K562 (cell line): Measurements from ENCODE around the gene NOL12. TPM values are rescaled to one million over a fixed set of nuclear protein-coding genes. Genes with fewer than 3 reads are reported as not detected.

Source experiments
- ASH1L ChIP-seq: fragments of 450-650 bp; IDR thresholded peaks from 2 replicates; pipeline ENCODE4 v1.6.1; 2018; ENCODE audit warnings: borderline replicate concordance, mild to moderate bottlenecking, low read depth; ENCODE audit not compliant: partially characterized antibody
- CBFA2T3 ChIP-seq: fragments of 450-650 bp; IDR thresholded peaks from 2 replicates; pipeline ENCODE4 v1.6.1; 2017
- CTCF ChIP-seq, 3 experiments: IDR thresholded peaks in 2 of 3; conservative IDR thresholded peaks in 1 of 3; 2 replicates each; pipeline ENCODE4 v1.5.1; 2011 to 2012; ENCODE audit warnings: low read length in 3 of 3, mild to moderate bottlenecking in 3 of 3, control low read depth in 2 of 3, improper control_type of control experiment in 1 of 3, inconsistent platforms in 1 of 3, low read depth in 1 of 3, mixed read lengths in 1 of 3, moderate library complexity in 1 of 3; ENCODE audit not compliant: insufficient read depth in 2 of 3
- EGR1 ChIP-seq: fragments of 450-650 bp; conservative IDR thresholded peaks from 2 replicates; pipeline ENCODE4 v1.6.1; 2017; ENCODE audit warnings: mild to moderate bottlenecking
- ETS1 ChIP-seq: conservative IDR thresholded peaks from 2 replicates; pipeline ENCODE4 v1.6.1; 2011; ENCODE audit warnings: low read depth, mild to moderate bottlenecking, low read length; ENCODE audit not compliant: control insufficient read depth
- GATAD2B ChIP-seq: fragments of 450-650 bp; IDR thresholded peaks from 2 replicates; pipeline ENCODE4 v1.6.1; 2017; ENCODE audit warnings: mild to moderate bottlenecking, borderline replicate concordance
- HNRNPK ChIP-seq: fragments of 200-400 bp; formaldehyde crosslinking; IDR thresholded peaks from one replicate; pipeline ENCODE4 v1.6.1; 2018; ENCODE audit warnings: mild to moderate bottlenecking, low read depth, low read length; ENCODE audit not compliant: poor library complexity, severe bottlenecking
- MAZ ChIP-seq, 2 experiments: fragments of 450-650 bp in 1 of 2; sonication (generic) in 1 of 2; formaldehyde crosslinking; IDR thresholded peaks in 1 of 2; conservative IDR thresholded peaks in 1 of 2; 2 replicates each; pipeline versions ENCODE4 v1.4.0 to v1.5.0; 2020; ENCODE audit warnings: mild to moderate bottlenecking in 1 of 2, missing genetic modification reagents in 1 of 2
- NFE2 ChIP-seq: IDR thresholded peaks from 2 replicates; pipeline ENCODE4 v1.6.1; 2014; ENCODE audit warnings: antibody characterized with exemption, low read depth
- NR2F6 ChIP-seq: fragments of 450-650 bp; formaldehyde crosslinking; IDR thresholded peaks from 2 replicates; pipeline ENCODE4 v1.4.0; 2020; ENCODE audit warnings: mild to moderate bottlenecking
- NRF1 ChIP-seq, 2 experiments: fragments of 450-650 bp; IDR thresholded peaks in 1 of 2; conservative IDR thresholded peaks in 1 of 2; 2 replicates each; pipeline ENCODE4 v1.6.1; 2014; ENCODE audit warnings: mild to moderate bottlenecking in 2 of 2
- PCBP1 ChIP-seq: fragments of 200-400 bp; formaldehyde crosslinking; IDR thresholded peaks from 2 replicates; pipeline ENCODE4 v1.6.1; 2018; ENCODE audit warnings: mild to moderate bottlenecking, low read depth, low read length; ENCODE audit not compliant: poor library complexity, severe bottlenecking
- POLR2G ChIP-seq: fragments of 200-400 bp; formaldehyde crosslinking; IDR thresholded peaks from 2 replicates; pipeline ENCODE4 v1.6.1; 2017; ENCODE audit warnings: low read depth, mild to moderate bottlenecking, antibody characterized with exemption, low read length, moderate library complexity
- RBM14 ChIP-seq: fragments of 200-400 bp; formaldehyde crosslinking; IDR thresholded peaks from 2 replicates; pipeline ENCODE4 v1.6.1; 2018; ENCODE audit warnings: low read depth, mild to moderate bottlenecking, low read length, moderate library complexity, borderline replicate concordance; ENCODE audit not compliant: insufficient read depth
- RBM22 ChIP-seq: fragments of 200-400 bp; formaldehyde crosslinking; IDR thresholded peaks from 2 replicates; pipeline ENCODE4 v1.6.1; 2018; ENCODE audit warnings: low read length, low read depth; ENCODE audit not compliant: poor library complexity, severe bottlenecking
- RFX1 ChIP-seq: fragments of 450-650 bp; IDR thresholded peaks from 2 replicates; pipeline ENCODE4 v1.6.1; 2016; ENCODE audit warnings: mild to moderate bottlenecking, moderate library complexity
- SIRT6 ChIP-seq: IDR thresholded peaks from one replicate; pipeline ENCODE4 v1.6.1; 2012; ENCODE audit warnings: low read depth, mild to moderate bottlenecking, control low read depth, inconsistent platforms, low read length, moderate library complexity
- THRA ChIP-seq: fragments of 450-650 bp; IDR thresholded peaks from 2 replicates; pipeline ENCODE4 v1.6.1; 2017; ENCODE audit warnings: mild to moderate bottlenecking, moderate library complexity
- ZFP36 ChIP-seq: fragments of 150-350 bp; IDR thresholded peaks from 2 replicates; pipeline ENCODE4 v1.6.1; 2018; ENCODE audit warnings: low read length, low read depth; ENCODE audit not compliant: partially characterized antibody
- ZFPM2 ChIP-seq: fragments of 250-450 bp; sonication (Bioruptor Pico); IDR thresholded peaks from 2 replicates; pipeline ENCODE4 v1.5.1; 2022; ENCODE audit warnings: mild to moderate bottlenecking
- ZNF184 ChIP-seq: sonication (generic); formaldehyde crosslinking; IDR thresholded peaks from 2 replicates; pipeline ENCODE4 v1.5.0; 2020; ENCODE audit warnings: missing genetic modification reagents
- ZNF239 ChIP-seq: fragments of 250-450 bp; sonication (Bioruptor Pico); IDR thresholded peaks from 2 replicates; pipeline ENCODE4 v1.4.0; 2020; ENCODE audit warnings: mild to moderate bottlenecking
- ZNF436 ChIP-seq: fragments of 250-450, 450-650 bp; sonication (Bioruptor Pico); formaldehyde crosslinking; IDR thresholded peaks from 2 replicates; pipeline ENCODE4 v1.7.0; 2020; ENCODE audit warnings: mild to moderate bottlenecking
- ZNF445 ChIP-seq: fragments of 250-450 bp; sonication (Bioruptor Pico); IDR thresholded peaks from 2 replicates; pipeline ENCODE4 v1.4.0; 2020; ENCODE audit warnings: low read depth, mild to moderate bottlenecking, moderate library complexity
- ZNF551 ChIP-seq: fragments of 250-450 bp; sonication (Bioruptor Pico); IDR thresholded peaks from 2 replicates; pipeline ENCODE4 v1.5.0; 2021; ENCODE audit warnings: mild to moderate bottlenecking, moderate library complexity
- polyA plus RNA-seq, 8 experiments: library from polyadenylated mRNA; depleted of rRNA in 4 of 8; stranded (reverse) in 5 of 8; unstranded in 3 of 8; fragments of >200 nt; fragmentation: Nextera tagmentation in 2 of 8; fragmentation: Illumina TruSeq in 1 of 8; extraction: Ambion mirVana in 2 of 8; extraction: Trizol in 1 of 8; gene quantifications; 2 replicates each; pipeline versions ENCODE4 v1.2.1 to v1.2.3, GENCODE V29; 2011 to 2014; ENCODE audit warnings: inconsistent platforms in 1 of 8, missing spikeins in 1 of 8
- total RNA-seq, 7 experiments: library from RNA; depleted of rRNA in 6 of 7; stranded (reverse); fragments of >200 nt in 6 of 7; fragmentation: Illumina TruSeq in 2 of 7; extraction: Trizol in 2 of 7; gene quantifications; 2 replicates each; pipeline versions ENCODE4 v1.2.1 to v1.2.3, GENCODE V29; 2011 to 2021; ENCODE audit warnings: low replicate concordance in 1 of 7

Gene NOL12
- total and polyA plus RNA-seq, 9 of the 15 experiments (the other 6 are each of a cell fraction or from before 2014, with no cell fraction given), result 2.8 to 40.9 (median 28.5) TPM

- TF ChIP-seq EGR1, result peak; percentile 63
- no peak for TF ChIP-seq ZNF239 (CRISPR knock-in tag)
- no peak for TF ChIP-seq ASH1L
- peak; percentile 72 for TF ChIP-seq POLR2G
- TF ChIP-seq NFE2, result no peak
- TF ChIP-seq CBFA2T3, result no peak
- TF ChIP-seq ZNF445 (CRISPR knock-in tag), result no peak
- TF ChIP-seq NR2F6, result no peak
- no peak for TF ChIP-seq RBM14
- TF ChIP-seq ZNF184 (CRISPR knock-in tag), result no peak
- no peak for TF ChIP-seq HNRNPK
- TF ChIP-seq ZNF551 (CRISPR knock-in tag), result no peak
- no peak for TF ChIP-seq ZFPM2
- peak; percentile 29 for TF ChIP-seq RBM22
- TF ChIP-seq PCBP1, result peak; percentile 26
- TF ChIP-seq ZNF436 (CRISPR knock-in tag), result no peak
- no peak for TF ChIP-seq RFX1
- TF ChIP-seq MAZ (CRISPR knock-in tag; conservative IDR thresholded peaks at IDR 0.05 in 1 of 2, IDR thresholded peaks at IDR 0.05 in 1 of 2), result peak; percentile 30; a peak in 1 of 4 replicates
- no peak for TF ChIP-seq CTCF (IDR thresholded peaks at IDR 0.05 in 2 of 3, conservative IDR thresholded peaks at IDR 0.05 in 1 of 3; ENCODE audit: insufficient read depth in 2 of 3, low read depth in 1 of 3, low read length in 3 of 3)
- TF ChIP-seq SIRT6, result no peak
- TF ChIP-seq GATAD2B, result 0 out of 2 replicates have a peak, but pooled peaks have one; percentile 50
- no peak for TF ChIP-seq THRA
- 0 out of 4 replicates have a peak, but pooled peaks of 1 of the 2 experiments have one; percentile 28 for TF ChIP-seq NRF1 (conservative IDR thresholded peaks at IDR 0.05 in 1 of 2, IDR thresholded peaks at IDR 0.05 in 1 of 2)
- TF ChIP-seq ETS1, result peak; percentile 61; the same call in 1 of the 2 replicates
- TF ChIP-seq ZFP36, result no peak
Observed at GRCh38 chr22:37639070-37639760, 46.9 kb upstream of the NOL12 start, which contains the start of gene SH3BP1 (continued).
